H1 (cell line): ENCODE results near the gene MMP17. TPM values are rescaled to one million over a fixed set of nuclear protein-coding genes. Genes with fewer than 3 reads are reported as not detected.
A peak's percentile ranks its signal among the peaks of the same experiment; 100 is the strongest.

Experiments
- CTCF ChIA-PET: fragments of 300-600 bp; sonication (Branson Sonifier 250); formaldehyde crosslinking; loops from one replicate; lab custom pipeline; 2021; ENCODE audit not compliant: partially characterized antibody; lab: Charles Lee
- POLR2A ChIA-PET: fragments of 300-600 bp; sonication (Branson Sonifier 250); formaldehyde crosslinking; loops from one replicate; lab custom pipeline; 2021; ENCODE audit warnings: inconsistent platforms; ENCODE audit not compliant: partially characterized antibody; lab: Charles Lee
- DNase-seq, 2 experiments: peaks; one replicate each; pipeline versions ENCODE4 v3.0.0 to v3.0.0-alpha.2; 2010 to 2022; ENCODE audit warnings: low spot score in 2 of 2, low read depth in 1 of 2, mixed read lengths in 1 of 2
- FAIRE-seq: peaks from 2 replicates; lab custom pipeline; 2011; peaks lifted over from hg19 to GRCh38; lab: Jason Lieb, UNC
- H2AFZ ChIP-seq: 2 replicates; pipeline ENCODE4 v1.8.1; 2012; ENCODE audit warnings: low read length, inconsistent platforms
- H2AK5ac ChIP-seq: 2 replicates; pipeline ENCODE4 v1.6.1; 2013; ENCODE audit warnings: low read depth, low read length
- H2BK120ac ChIP-seq: replicated peaks from 2 replicates; pipeline ENCODE3; 2013; ENCODE audit warnings: low read depth, low read length, inconsistent platforms
- H2BK12ac ChIP-seq: 2 replicates; pipeline ENCODE4 v1.6.1; 2013; ENCODE audit warnings: low read depth, low read length
- H2BK15ac ChIP-seq: 2 replicates; pipeline ENCODE4 v1.6.1; 2013; ENCODE audit warnings: low read length
- H2BK20ac ChIP-seq: 2 replicates; pipeline ENCODE4 v1.6.1; 2013; ENCODE audit warnings: low read length
- H2BK5ac ChIP-seq: 2 replicates; pipeline ENCODE4 v1.6.1; 2013; ENCODE audit warnings: low read depth, low read length
- H3K14ac ChIP-seq: 2 replicates; pipeline ENCODE4 v1.6.1; 2013; ENCODE audit warnings: inconsistent platforms; ENCODE audit not compliant: insufficient read length
- H3K18ac ChIP-seq: 2 replicates; pipeline ENCODE4 v1.6.1; 2013; ENCODE audit warnings: low read length; ENCODE audit errors: extremely low read depth
- H3K23ac ChIP-seq: 2 replicates; pipeline ENCODE4 v1.6.1; 2013; ENCODE audit warnings: inconsistent platforms; ENCODE audit not compliant: insufficient read length
- H3K23me2 ChIP-seq: 2 replicates; pipeline ENCODE4 v1.6.1; 2013; ENCODE audit warnings: low read depth, low read length
- H3K27ac ChIP-seq: 2 replicates; pipeline ENCODE4 v1.6.1; 2011; ENCODE audit warnings: low read depth, low read length, inconsistent platforms
- H3K27me3 ChIP-seq, 4 experiments: replicated peaks in 1 of 4; 1 replicate in 1 of 4; 2 replicates in 3 of 4; pipeline versions ENCODE4 v1.6.1 to v1.8.1; 2011 to 2013; ENCODE audit warnings: low read length in 3 of 4, mild to moderate bottlenecking in 3 of 4, inconsistent platforms in 2 of 4, mixed read lengths in 2 of 4, moderate library complexity in 1 of 4; ENCODE audit not compliant: control insufficient read depth in 3 of 4, insufficient read depth in 3 of 4; ENCODE audit errors: extremely low read depth in 1 of 4
- H3K36me3 ChIP-seq, 4 experiments: 2 replicates each; pipeline versions ENCODE4 v1.6.1 to v1.8.1; 2011 to 2013; ENCODE audit warnings: mild to moderate bottlenecking in 4 of 4, low read length in 3 of 4, moderate library complexity in 2 of 4, control low read depth in 1 of 4, inconsistent platforms in 1 of 4; ENCODE audit not compliant: insufficient read depth in 4 of 4, control insufficient read depth in 2 of 4
- H3K4ac ChIP-seq: replicated peaks from 2 replicates; pipeline ENCODE3; 2013; ENCODE audit warnings: low read length, low read depth, mixed read lengths, inconsistent platforms; ENCODE audit not compliant: insufficient read length
- H3K4me1 ChIP-seq, 4 experiments: replicated peaks in 1 of 4; 1 replicate in 1 of 4; 2 replicates in 3 of 4; pipeline versions ENCODE4 v1.6.1 to v1.8.1; 2011 to 2013; ENCODE audit warnings: low read length in 3 of 4, inconsistent platforms in 2 of 4, mixed read lengths in 1 of 4; ENCODE audit not compliant: insufficient read depth in 4 of 4, control insufficient read depth in 3 of 4
- H3K4me2 ChIP-seq, 2 experiments: 2 replicates each; pipeline versions ENCODE4 v1.6.1 to v1.8.1; 2011 to 2013; ENCODE audit warnings: low read depth in 2 of 2, low read length in 2 of 2, control low read depth in 1 of 2, inconsistent platforms in 1 of 2, mild to moderate bottlenecking in 1 of 2; ENCODE audit not compliant: insufficient read depth in 1 of 2
- H3K4me3 ChIP-seq, 4 experiments: fragments of 200-600, 300-600 bp in 1 of 4; sonication (generic), shearing (Covaris generic), sonication (Bioruptor Twin) in 1 of 4; 2 replicates each; pipeline versions ENCODE4 v1.5.1 to v1.8.1; 2011 to 2016; ENCODE audit warnings: low read length in 4 of 4, low read depth in 3 of 4, control low read depth in 2 of 4, inconsistent platforms in 2 of 4, mild to moderate bottlenecking in 2 of 4, mixed read lengths in 1 of 4, moderate library complexity in 1 of 4; ENCODE audit not compliant: insufficient read depth in 2 of 4; ENCODE audit errors: extremely low read depth in 1 of 4
- H3K56ac ChIP-seq: replicated peaks from 2 replicates; pipeline ENCODE3; 2013; ENCODE audit warnings: low read depth, mild to moderate bottlenecking, mixed read lengths, low read length, inconsistent platforms; ENCODE audit not compliant: insufficient read length
- H3K79me1 ChIP-seq: 2 replicates; pipeline ENCODE4 v1.6.1; 2013; ENCODE audit warnings: low read depth, low read length, control low read depth
- H3K79me2 ChIP-seq, 2 experiments: 2 replicates each; pipeline versions ENCODE4 v1.6.1 to v1.8.1; 2012 to 2013; ENCODE audit warnings: low read length in 2 of 2, mild to moderate bottlenecking in 2 of 2, inconsistent platforms in 1 of 2; ENCODE audit not compliant: insufficient read depth in 2 of 2, control insufficient read depth in 1 of 2
- H3K9ac ChIP-seq, 4 experiments: replicated peaks in 1 of 4; 1 replicate in 1 of 4; 2 replicates in 3 of 4; pipeline versions ENCODE4 v1.6.1 to v1.8.1; 2011 to 2013; ENCODE audit warnings: low read depth in 3 of 4, low read length in 3 of 4, control low read depth in 2 of 4, mild to moderate bottlenecking in 2 of 4, moderate library complexity in 2 of 4, inconsistent platforms in 1 of 4; ENCODE audit errors: extremely low read depth in 1 of 4
- H3K9me3 ChIP-seq, 2 experiments: 2 replicates each; pipeline versions ENCODE4 v1.6.1 to v1.8.1; 2012 to 2013; ENCODE audit warnings: mild to moderate bottlenecking in 2 of 2, moderate library complexity in 2 of 2, control low read depth in 1 of 2, inconsistent platforms in 1 of 2, low read depth in 1 of 2, low read length in 1 of 2, mixed read lengths in 1 of 2; ENCODE audit not compliant: insufficient read depth in 2 of 2
- H4K20me1 ChIP-seq, 2 experiments: replicated peaks in 1 of 2; 2 replicates each; pipeline versions ENCODE3 to v1.8.1; 2011 to 2013; ENCODE audit warnings: inconsistent platforms in 2 of 2, low read length in 2 of 2, mild to moderate bottlenecking in 1 of 2; ENCODE audit not compliant: insufficient read depth in 2 of 2, control insufficient read depth in 1 of 2
- H4K5ac ChIP-seq: 2 replicates; pipeline ENCODE4 v1.6.1; 2013; ENCODE audit warnings: low read length, low read depth, mixed read lengths, inconsistent platforms; ENCODE audit not compliant: insufficient read length
- H4K8ac ChIP-seq: 2 replicates; pipeline ENCODE4 v1.8.0; 2013; ENCODE audit warnings: mild to moderate bottlenecking, moderate library complexity, low read length, inconsistent platforms; ENCODE audit not compliant: insufficient read depth; ENCODE audit errors: extremely low read depth
- H4K91ac ChIP-seq: replicated peaks from 2 replicates; pipeline ENCODE3; 2013; ENCODE audit warnings: low read length, mixed read lengths, inconsistent platforms; ENCODE audit not compliant: insufficient read length
- JUND ChIP-seq: IDR thresholded peaks from 2 replicates; pipeline ENCODE4 v1.6.1; 2011; ENCODE audit warnings: mild to moderate bottlenecking, improper control_type of control experiment, low read length
- RAD21 ChIP-seq, 2 experiments: IDR thresholded peaks in 1 of 2; conservative IDR thresholded peaks in 1 of 2; 2 replicates each; pipeline ENCODE4 v1.6.1; 2011; ENCODE audit warnings: low read depth in 2 of 2, low read length in 2 of 2, improper control_type of control experiment in 1 of 2, inconsistent platforms in 1 of 2, mild to moderate bottlenecking in 1 of 2, moderate library complexity in 1 of 2
- WGBS, 2 experiments: shearing (Covaris generic) in 1 of 2; methylation state at CpG; one replicate each; pipeline versions ENCODE4 v1.1.6 to v1.1.7; 2013 to 2015; ENCODE audit warnings: low lambda C conversion rate in 2 of 2, mixed read lengths in 2 of 2, inconsistent platforms in 1 of 2, low coverage in 1 of 2, missing lambda C conversion rate in 1 of 2; ENCODE audit not compliant: insufficient replicate concordance in 2 of 2, insufficient coverage in 1 of 2, insufficient read length in 1 of 2; ENCODE audit errors: extremely low coverage in 1 of 2, missing lambda C conversion rate in 1 of 2; 5-methylcytosine and 5-hydroxymethylcytosine counted together
- polyA plus RNA-seq, 7 experiments: library from polyadenylated mRNA; depleted of rRNA in 3 of 7; stranded (reverse) in 5 of 7; unstranded in 2 of 7; fragments of >200 nt in 5 of 7; fragments of 200-250 nt in 2 of 7; gene quantifications; 1 replicate in 5 of 7; 2 replicates in 1 of 7; 4 replicates in 1 of 7; pipeline versions ENCODE4 v1.2.1 to v1.2.3, GENCODE V29; 2011 to 2013; ENCODE audit warnings: missing spikeins in 2 of 7, mixed read lengths in 2 of 7
- total RNA-seq: library from RNA; stranded (reverse); fragmentation: NEBNext Ultra II Directional; extraction: Animal tissue kit (Norgen Biotek cat#: 25700); gene quantifications from 2 replicates; pipeline ENCODE4 v1.2.1, GENCODE V29; 2021

Gene MMP17
- total and polyA plus RNA-seq, 2 of the 8 experiments (the other 6 are each of a cell fraction or from before 2014, with no cell fraction given): 41.3 to 53.8 TPM

- H3K4me2 ChIP-seq: no peak overlapping the region
- no peak overlapping the region for H2BK5ac ChIP-seq
- H2AFZ ChIP-seq: 0 out of 2 replicates have a peak overlapping the region, but pooled peaks have one; percentile 39
- no peak overlapping the region for H2BK15ac ChIP-seq
- DNase-seq (no peak), FAIRE-seq (no peak)
- no peak overlapping the region for H3K23ac ChIP-seq
- no peaks in the 10 kb centered on the region for H3K4me1 ChIP-seq
- ChIA-PET POLR2A (no interaction called here), CTCF (interaction anchor here (0.6 to 0.9 kb wide), 3 partner anchors 10 to 489 kb away, joined by 3 read pairs; no protein-coding TSS in a partner anchor)
- H2BK12ac ChIP-seq: 0 out of 2 replicates have a peak overlapping the region, but pooled peaks have one; percentile 27
- TF ChIP-seq RAD21 (IDR thresholded peaks at IDR 0.05 in 1 of 2, conservative IDR thresholded peaks at IDR 0.05 in 1 of 2; ENCODE audit: low read depth in 2 of 2, low read length in 2 of 2): peak; percentile 25; a peak in 2 of 4 replicates
- no peak for TF ChIP-seq JUND
- H3K4ac ChIP-seq: no peak overlapping the region
- H4K8ac ChIP-seq: no peak overlapping the region
- H3K18ac ChIP-seq: no peak overlapping the region
- no peak overlapping the region for H3K9ac ChIP-seq
- H3K79me1 ChIP-seq: no peaks in the 10 kb centered on the region
- no peaks in the 10 kb centered on the region for H3K23me2 ChIP-seq
- H2AK5ac ChIP-seq: no peak overlapping the region
- no peak overlapping the region for H3K27ac ChIP-seq
- 92% methylated on average over 29 of the region's 30 CpGs; no CpG with 5 or more reads in 1 of the 2 experiments for WGBS, 2 experiments
- no peaks in the 10 kb centered on the region for H3K36me3 ChIP-seq
- no peak overlapping the region for H3K4me3 ChIP-seq
- H4K20me1 ChIP-seq: no peaks in the 10 kb centered on the region
- H3K56ac ChIP-seq: no peak overlapping the region
- H2BK20ac ChIP-seq: no peak overlapping the region
- H4K91ac ChIP-seq: no peak overlapping the region
- no peak overlapping the region for H2BK120ac ChIP-seq
- H3K9me3 ChIP-seq: no peaks in the 10 kb centered on the region
- no peak overlapping the region for H4K5ac ChIP-seq
- no peak overlapping the region for H3K14ac ChIP-seq
- H3K27me3 ChIP-seq: no peaks in the 10 kb centered on the region; a peak in 1 of 7 replicates
- H3K79me2 ChIP-seq: no peaks in the 10 kb centered on the region
Measured at GRCh38 chr12:131818821-131819585, 9.2 kb upstream of the MMP17 start.
